Measurements from ENCODE around the gene USH1G. TPM values are rescaled to one million over a fixed set of nuclear protein-coding genes. Genes with fewer than 3 reads are reported as not detected.

The USH1G gene
- total RNA-seq, 1 donor, result not detected

- Histone ChIP-seq H3K9me3 (ENCODE audit: low read depth, low read length) (no peaks in the 10 kb centered on the region), H2AFZ (ENCODE audit: low read length) (no peak overlapping the region), H3K4me2 (ENCODE audit: insufficient read depth, low read length) (no peak overlapping the region), H3K79me2 (ENCODE audit: insufficient read depth, low read length) (no peaks in the 10 kb centered on the region), H4K20me1 (ENCODE audit: insufficient read depth, low read length) (no peaks in the 10 kb centered on the region), H3K27me3 (ENCODE audit: insufficient read depth, low read length) (peaks cover 5% of the 10 kb centered on the region), H3K27ac (ENCODE audit: low read depth, low read length) (no peak overlapping the region), H3K4me3 (ENCODE audit: insufficient read depth, low read length) (no peak overlapping the region), H3K4me1 (ENCODE audit: insufficient read depth, low read length) (no peaks in the 10 kb centered on the region), H3K36me3 (ENCODE audit: insufficient read depth, low read length) (no peaks in the 10 kb centered on the region)
- peak; percentile 90 for DNase-seq (ENCODE audit: insufficient read length, low spot score, missing footprints)
- TF ChIP-seq CTCF (IDR thresholded peaks at IDR 0.05; ENCODE audit: extremely low read depth, low read depth, low read length), result no peak
Observed at GRCh38 chr17:74953134-74953687, 30.2 kb upstream of the USH1G start.

- Histone ChIP-seq H3K4me1 (ENCODE audit: insufficient read depth, low read length) (no peaks in the 10 kb centered on the region), H3K9me3 (ENCODE audit: low read depth, low read length) (no peaks in the 10 kb centered on the region), H3K79me2 (ENCODE audit: insufficient read depth, low read length) (no peaks in the 10 kb centered on the region), H3K4me3 (ENCODE audit: insufficient read depth, low read length) (no peak overlapping the region), H3K27me3 (ENCODE audit: insufficient read depth, low read length) (peaks cover 8% of the 10 kb centered on the region), H2AFZ (ENCODE audit: low read length) (no peak overlapping the region), H3K4me2 (ENCODE audit: insufficient read depth, low read length) (no peak overlapping the region), H4K20me1 (ENCODE audit: insufficient read depth, low read length) (no peaks in the 10 kb centered on the region), H3K36me3 (ENCODE audit: insufficient read depth, low read length) (no peaks in the 10 kb centered on the region), H3K27ac (ENCODE audit: low read depth, low read length) (no peak overlapping the region)
- DNase-seq (ENCODE audit: insufficient read length, low spot score, missing footprints), result no peak
- TF ChIP-seq CTCF (IDR thresholded peaks at IDR 0.05; ENCODE audit: extremely low read depth, low read depth, low read length), result no peak
Observed at GRCh38 chr17:74952431-74953133, 29.5 kb upstream of the USH1G start.

GRCh38 chr17:74951680-74952421, 28.8 kb upstream of the USH1G start:
- Histone ChIP-seq H3K27ac (ENCODE audit: low read depth, low read length) (no peak overlapping the region), H3K4me2 (ENCODE audit: insufficient read depth, low read length) (no peak overlapping the region), H3K36me3 (ENCODE audit: insufficient read depth, low read length) (no peaks in the 10 kb centered on the region), H3K4me1 (ENCODE audit: insufficient read depth, low read length) (no peaks in the 10 kb centered on the region), H4K20me1 (ENCODE audit: insufficient read depth, low read length) (no peaks in the 10 kb centered on the region), H2AFZ (ENCODE audit: low read length) (no peak overlapping the region), H3K9me3 (ENCODE audit: low read depth, low read length) (no peaks in the 10 kb centered on the region), H3K79me2 (ENCODE audit: insufficient read depth, low read length) (no peaks in the 10 kb centered on the region), H3K4me3 (ENCODE audit: insufficient read depth, low read length) (no peak overlapping the region), H3K27me3 (ENCODE audit: insufficient read depth, low read length) (peaks cover 8% of the 10 kb centered on the region)
- no peak for DNase-seq (ENCODE audit: insufficient read length, low spot score, missing footprints)
- TF ChIP-seq CTCF (IDR thresholded peaks at IDR 0.05; ENCODE audit: extremely low read depth, low read depth, low read length), result no peak

- Histone ChIP-seq H3K27ac (ENCODE audit: low read depth, low read length) (no peak overlapping the region), H3K79me2 (ENCODE audit: insufficient read depth, low read length) (no peaks in the 10 kb centered on the region), H2AFZ (ENCODE audit: low read length) (no peak overlapping the region), H3K4me3 (ENCODE audit: insufficient read depth, low read length) (no peak overlapping the region), H3K27me3 (ENCODE audit: insufficient read depth, low read length) (peaks cover 8% of the 10 kb centered on the region), H3K4me2 (ENCODE audit: insufficient read depth, low read length) (no peak overlapping the region), H3K4me1 (ENCODE audit: insufficient read depth, low read length) (no peaks in the 10 kb centered on the region), H3K9me3 (ENCODE audit: low read depth, low read length) (no peaks in the 10 kb centered on the region), H4K20me1 (ENCODE audit: insufficient read depth, low read length) (no peaks in the 10 kb centered on the region), H3K36me3 (ENCODE audit: insufficient read depth, low read length) (no peaks in the 10 kb centered on the region)
- no peak for DNase-seq (ENCODE audit: insufficient read length, low spot score, missing footprints)
- no peak for TF ChIP-seq CTCF (IDR thresholded peaks at IDR 0.05; ENCODE audit: extremely low read depth, low read depth, low read length)
Observed at GRCh38 chr17:74951065-74951464, 28.0 kb upstream of the USH1G start.
